DND-41 (cell line): Measurements from ENCODE around the gene COPG2.

Source experiments
- CTCF ChIP-seq: IDR thresholded peaks from 2 replicates; pipeline ENCODE4 v1.5.1; 2012; ENCODE audit warnings: borderline replicate concordance, low read length, moderate library complexity, mild to moderate bottlenecking; ENCODE audit not compliant: poor library complexity, severe bottlenecking; ENCODE audit errors: extremely low read depth
- EZH2 ChIP-seq: IDR thresholded peaks from 3 replicates; pipeline ENCODE4 v1.6.1; 2012; ENCODE audit warnings: borderline replicate concordance, low read depth, mild to moderate bottlenecking, moderate library complexity, low read length, inconsistent platforms; ENCODE audit not compliant: severe bottlenecking

- TF ChIP-seq EZH2 (no peak), CTCF (no peak)
Measured at GRCh38 chr7:130461272-130461671, 207.3 kb downstream of the COPG2 start.
